HepG2 (cell line): ENCODE measurements around the gene FANCG. TPM values are rescaled to one million over a fixed set of nuclear protein-coding genes. Genes with fewer than 3 reads are reported as not detected.

Experiments used
- ASH2L ChIP-seq: fragments of 300-600, 200-600 bp; sonication (generic); IDR thresholded peaks from 2 replicates; pipeline ENCODE4 v1.7.0; 2017; ENCODE audit warnings: low read depth, mild to moderate bottlenecking, moderate library complexity, mixed read lengths, low read length; ENCODE audit not compliant: insufficient read length
- BCL6 ChIP-seq: IDR thresholded peaks from 2 replicates; pipeline ENCODE4 v1.6.1; 2016; ENCODE audit warnings: missing genetic modification reagents, missing compliant biosample characterization
- BORCS8-MEF2B ChIP-seq: sonication (generic); formaldehyde crosslinking; IDR thresholded peaks from 2 replicates; pipeline ENCODE4 v1.8.0; 2022; ENCODE audit warnings: mild to moderate bottlenecking, missing genetic modification reagents
- BRCA1 ChIP-seq: sonication (generic); formaldehyde crosslinking; IDR thresholded peaks from 2 replicates; pipeline ENCODE4 v1.4.0; 2020; ENCODE audit warnings: missing genetic modification reagents
- CCDC6 ChIP-seq: sonication (generic); formaldehyde crosslinking; IDR thresholded peaks from 2 replicates; pipeline ENCODE4 v1.8.1; 2022; ENCODE audit warnings: mild to moderate bottlenecking, missing genetic modification reagents, moderate library complexity
- HIVEP1 ChIP-seq: sonication (generic); formaldehyde crosslinking; IDR thresholded peaks from 2 replicates; pipeline ENCODE4 v1.4.0; 2020; ENCODE audit warnings: mild to moderate bottlenecking, missing genetic modification reagents
- HOXA9 ChIP-seq: sonication (generic); formaldehyde crosslinking; IDR thresholded peaks from 2 replicates; pipeline ENCODE4 v1.8.1; 2022; ENCODE audit warnings: missing genetic modification reagents, mild to moderate bottlenecking, moderate library complexity, borderline replicate concordance
- MXI1 ChIP-seq: IDR thresholded peaks from 3 replicates; pipeline ENCODE4 v1.6.1; 2012; ENCODE audit warnings: low read depth, low read length, inconsistent platforms, borderline replicate concordance
- NKX3-1 ChIP-seq: sonication (generic); formaldehyde crosslinking; IDR thresholded peaks from 2 replicates; pipeline ENCODE4 v1.5.0; 2020; ENCODE audit warnings: missing genetic modification reagents
- PHF8 ChIP-seq: sonication (generic); formaldehyde crosslinking; IDR thresholded peaks from 2 replicates; pipeline ENCODE4 v1.5.0; 2020; ENCODE audit warnings: missing genetic modification reagents
- RBM22 ChIP-seq: fragments of 200-400 bp; formaldehyde crosslinking; optimal IDR thresholded peaks from 2 replicates; pipeline ENCODE3; 2017; ENCODE audit warnings: mild to moderate bottlenecking, low read length, moderate library complexity
- TAF1 ChIP-seq: sonication (generic); formaldehyde crosslinking; IDR thresholded peaks from 2 replicates; pipeline ENCODE4 v1.4.0; 2020; ENCODE audit warnings: missing genetic modification reagents
- YEATS2 ChIP-seq: sonication (generic); formaldehyde crosslinking; IDR thresholded peaks from 2 replicates; pipeline ENCODE4 v1.4.0; 2020; ENCODE audit warnings: missing genetic modification reagents, borderline replicate concordance
- ZBTB20 ChIP-seq: sonication (generic); formaldehyde crosslinking; IDR thresholded peaks from 2 replicates; pipeline ENCODE4 v1.8.1; 2023; ENCODE audit warnings: missing genetic modification reagents, low read depth, mild to moderate bottlenecking, borderline replicate concordance
- ZMYM3 ChIP-seq: sonication (generic); formaldehyde crosslinking; IDR thresholded peaks from 2 replicates; pipeline ENCODE4 v1.5.1; 2020; ENCODE audit warnings: mild to moderate bottlenecking, missing genetic modification reagents
- ZNF678 ChIP-seq: sonication (generic); formaldehyde crosslinking; IDR thresholded peaks from 2 replicates; pipeline ENCODE4 v1.4.0; 2020; ENCODE audit warnings: mild to moderate bottlenecking, missing genetic modification reagents
- polyA plus RNA-seq, 8 experiments: library from polyadenylated mRNA; depleted of rRNA in 3 of 8; stranded (reverse) in 7 of 8; unstranded in 1 of 8; fragments of >200 nt; fragmentation: Illumina TruSeq in 4 of 8; extraction: Trizol in 4 of 8; gene quantifications; 2 replicates each; pipeline versions ENCODE4 v1.2.1 to v1.2.3, GENCODE V29; 2011 to 2016; ENCODE audit warnings: low read depth in 4 of 8, missing spikeins in 1 of 8, mixed read lengths in 1 of 8; ENCODE audit not compliant: insufficient read depth in 1 of 8
- total RNA-seq, 5 experiments: library from RNA; depleted of rRNA; stranded (reverse); fragments of >200 nt; fragmentation: Illumina TruSeq; extraction: Trizol; gene quantifications; 2 replicates each; pipeline ENCODE4 v1.2.3, GENCODE V29; 2016; ENCODE audit warnings: low read depth in 1 of 5
- TF ChIP-seq, protein P1 (sequence below): sonication (generic); formaldehyde crosslinking; IDR thresholded peaks from 2 replicates; pipeline ENCODE4 v1.5.1; 2020; ENCODE audit warnings: missing genetic modification reagents, mild to moderate bottlenecking, borderline replicate concordance
- TF ChIP-seq, protein P2 (sequence below): sonication (generic); formaldehyde crosslinking; IDR thresholded peaks from 2 replicates; pipeline ENCODE4 v1.4.0; 2020; ENCODE audit warnings: mild to moderate bottlenecking, missing genetic modification reagents
- TF ChIP-seq, protein P3 (sequence below): IDR thresholded peaks from 2 replicates; pipeline ENCODE4 v1.6.1; 2016; ENCODE audit warnings: missing biosample characterization, missing genetic modification reagents, low read depth
- TF ChIP-seq, protein P4 (sequence below): IDR thresholded peaks from 2 replicates; pipeline ENCODE4 v1.6.1; 2016; ENCODE audit warnings: low read depth, control low read depth
- TF ChIP-seq, protein P5 (sequence below): sonication (generic); formaldehyde crosslinking; IDR thresholded peaks from 2 replicates; pipeline ENCODE4 v1.4.0; 2020; ENCODE audit warnings: mild to moderate bottlenecking, missing genetic modification reagents

Gene FANCG
- total and polyA plus RNA-seq, 2 of the 13 experiments (the other 11 are each of a cell fraction or from before 2014, with no cell fraction given): 14.4 to 45.1 TPM

DNA sequence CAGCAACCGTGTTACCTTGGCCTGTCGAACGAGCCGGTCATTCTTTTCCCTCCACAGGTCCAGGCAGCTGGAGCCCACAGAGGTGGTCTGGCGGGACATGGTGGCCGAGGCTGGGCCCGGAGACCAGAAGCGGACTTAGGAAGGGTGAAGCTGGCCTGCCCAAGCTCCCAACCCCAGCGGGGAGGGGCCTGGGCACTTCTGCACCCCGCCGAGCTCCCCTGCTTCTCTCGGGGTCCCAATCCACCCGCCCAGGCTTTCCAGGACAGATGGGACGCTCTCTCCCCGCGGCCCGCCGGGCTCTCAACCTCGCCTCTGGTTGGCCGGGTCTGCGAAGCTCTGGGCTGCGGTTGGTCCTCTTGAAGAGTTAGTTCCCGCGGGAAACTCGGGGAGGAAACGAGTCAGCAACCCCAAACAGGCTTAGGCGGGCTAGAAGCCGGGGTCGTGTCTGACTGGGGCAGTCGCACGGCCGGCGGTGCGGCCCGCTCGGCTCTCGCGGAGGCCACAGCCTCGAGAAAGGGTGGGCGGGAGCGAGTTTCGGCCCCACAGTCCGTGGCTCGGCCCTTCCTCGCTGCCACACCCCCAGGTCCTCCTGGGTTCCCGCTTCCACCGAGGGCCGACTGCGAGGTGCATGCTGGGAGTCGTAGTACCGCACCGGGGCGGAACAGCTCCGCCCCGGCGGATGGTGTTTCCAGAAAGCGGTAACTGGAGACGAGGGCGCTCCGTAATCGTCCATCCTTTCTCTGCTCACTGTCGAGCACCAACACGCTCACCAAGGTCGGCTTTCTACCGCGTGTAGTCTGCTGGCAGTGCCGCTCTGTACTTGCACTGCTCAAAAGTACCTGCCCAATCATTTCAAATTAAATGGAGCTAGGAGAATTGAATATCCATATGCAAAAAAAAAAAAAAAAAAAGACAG is at the start of gene FANCG (continued):
- TF ChIP-seq, protein P1, sequence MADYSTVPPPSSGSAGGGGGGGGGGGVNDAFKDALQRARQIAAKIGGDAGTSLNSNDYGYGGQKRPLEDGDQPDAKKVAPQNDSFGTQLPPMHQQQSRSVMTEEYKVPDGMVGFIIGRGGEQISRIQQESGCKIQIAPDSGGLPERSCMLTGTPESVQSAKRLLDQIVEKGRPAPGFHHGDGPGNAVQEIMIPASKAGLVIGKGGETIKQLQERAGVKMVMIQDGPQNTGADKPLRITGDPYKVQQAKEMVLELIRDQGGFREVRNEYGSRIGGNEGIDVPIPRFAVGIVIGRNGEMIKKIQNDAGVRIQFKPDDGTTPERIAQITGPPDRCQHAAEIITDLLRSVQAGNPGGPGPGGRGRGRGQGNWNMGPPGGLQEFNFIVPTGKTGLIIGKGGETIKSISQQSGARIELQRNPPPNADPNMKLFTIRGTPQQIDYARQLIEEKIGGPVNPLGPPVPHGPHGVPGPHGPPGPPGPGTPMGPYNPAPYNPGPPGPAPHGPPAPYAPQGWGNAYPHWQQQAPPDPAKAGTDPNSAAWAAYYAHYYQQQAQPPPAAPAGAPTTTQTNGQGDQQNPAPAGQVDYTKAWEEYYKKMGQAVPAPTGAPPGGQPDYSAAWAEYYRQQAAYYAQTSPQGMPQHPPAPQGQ: no peak
- TF ChIP-seq, protein P2, sequence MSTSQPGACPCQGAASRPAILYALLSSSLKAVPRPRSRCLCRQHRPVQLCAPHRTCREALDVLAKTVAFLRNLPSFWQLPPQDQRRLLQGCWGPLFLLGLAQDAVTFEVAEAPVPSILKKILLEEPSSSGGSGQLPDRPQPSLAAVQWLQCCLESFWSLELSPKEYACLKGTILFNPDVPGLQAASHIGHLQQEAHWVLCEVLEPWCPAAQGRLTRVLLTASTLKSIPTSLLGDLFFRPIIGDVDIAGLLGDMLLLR: peak; percentile 86
- TF ChIP-seq PHF8 (CRISPR knock-in tag): peak; percentile 69; the same call in 1 of the 2 replicates
- TF ChIP-seq, protein P3, sequence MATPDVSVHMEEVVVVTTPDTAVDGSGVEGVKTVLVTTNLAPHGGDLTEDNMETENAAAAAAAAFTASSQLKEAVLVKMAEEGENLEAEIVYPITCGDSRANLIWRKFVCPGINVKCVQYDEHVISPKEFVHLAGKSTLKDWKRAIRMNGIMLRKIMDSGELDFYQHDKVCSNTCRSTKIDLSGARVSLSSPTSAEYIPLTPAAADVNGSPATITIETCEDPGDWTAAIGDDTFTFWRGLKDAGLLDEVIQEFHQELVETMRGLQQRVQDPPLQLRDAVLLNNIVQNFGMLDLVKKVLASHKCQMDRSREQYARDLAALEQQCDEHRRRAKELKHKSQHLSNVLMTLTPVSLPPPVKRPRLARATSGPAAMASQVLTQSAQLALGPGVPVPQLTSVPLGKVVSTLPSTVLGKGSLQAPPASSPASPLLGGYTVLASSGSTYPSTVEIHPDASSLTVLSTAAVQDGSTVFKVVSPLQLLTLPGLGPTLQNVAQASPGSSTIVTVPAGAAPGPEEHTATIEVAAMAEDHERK (CRISPR knock-in tag): no peak
- TF ChIP-seq, protein P4, sequence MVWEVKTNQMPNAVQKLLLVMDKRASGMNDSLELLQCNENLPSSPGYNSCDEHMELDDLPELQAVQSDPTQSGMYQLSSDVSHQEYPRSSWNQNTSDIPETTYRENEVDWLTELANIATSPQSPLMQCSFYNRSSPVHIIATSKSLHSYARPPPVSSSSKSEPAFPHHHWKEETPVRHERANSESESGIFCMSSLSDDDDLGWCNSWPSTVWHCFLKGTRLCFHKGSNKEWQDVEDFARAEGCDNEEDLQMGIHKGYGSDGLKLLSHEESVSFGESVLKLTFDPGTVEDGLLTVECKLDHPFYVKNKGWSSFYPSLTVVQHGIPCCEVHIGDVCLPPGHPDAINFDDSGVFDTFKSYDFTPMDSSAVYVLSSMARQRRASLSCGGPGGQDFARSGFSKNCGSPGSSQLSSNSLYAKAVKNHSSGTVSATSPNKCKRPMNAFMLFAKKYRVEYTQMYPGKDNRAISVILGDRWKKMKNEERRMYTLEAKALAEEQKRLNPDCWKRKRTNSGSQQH (CRISPR knock-in tag): no peak; the same call in 1 of the 2 replicates
- TF ChIP-seq ZMYM3 (CRISPR knock-in tag): no peak
- no peak for TF ChIP-seq NKX3-1
- TF ChIP-seq ZBTB20 (CRISPR knock-in tag): no peak
- TF ChIP-seq YEATS2 (CRISPR knock-in tag): peak; percentile 63; the same call in 1 of the 2 replicates
- TF ChIP-seq ZNF678: no peak
- TF ChIP-seq CCDC6 (CRISPR knock-in tag): peak; percentile 30; the same call in 1 of the 2 replicates
- TF ChIP-seq, protein P5, sequence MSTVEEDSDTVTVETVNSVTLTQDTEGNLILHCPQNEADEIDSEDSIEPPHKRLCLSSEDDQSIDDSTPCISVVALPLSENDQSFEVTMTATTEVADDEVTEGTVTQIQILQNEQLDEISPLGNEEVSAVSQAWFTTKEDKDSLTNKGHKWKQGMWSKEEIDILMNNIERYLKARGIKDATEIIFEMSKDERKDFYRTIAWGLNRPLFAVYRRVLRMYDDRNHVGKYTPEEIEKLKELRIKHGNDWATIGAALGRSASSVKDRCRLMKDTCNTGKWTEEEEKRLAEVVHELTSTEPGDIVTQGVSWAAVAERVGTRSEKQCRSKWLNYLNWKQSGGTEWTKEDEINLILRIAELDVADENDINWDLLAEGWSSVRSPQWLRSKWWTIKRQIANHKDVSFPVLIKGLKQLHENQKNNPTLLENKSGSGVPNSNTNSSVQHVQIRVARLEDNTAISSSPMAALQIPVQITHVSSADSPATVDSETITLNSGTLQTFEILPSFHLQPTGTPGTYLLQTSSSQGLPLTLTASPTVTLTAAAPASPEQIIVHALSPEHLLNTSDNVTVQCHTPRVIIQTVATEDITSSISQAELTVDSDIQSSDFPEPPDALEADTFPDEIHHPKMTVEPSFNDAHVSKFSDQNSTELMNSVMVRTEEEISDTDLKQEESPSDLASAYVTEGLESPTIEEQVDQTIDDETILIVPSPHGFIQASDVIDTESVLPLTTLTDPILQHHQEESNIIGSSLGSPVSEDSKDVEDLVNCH (CRISPR knock-in tag): no peak
- TF ChIP-seq HIVEP1 (CRISPR knock-in tag): no peak
- TF ChIP-seq BCL6 (CRISPR knock-in tag): peak; percentile 26; the same call in 1 of the 2 replicates
- no peak for TF ChIP-seq RBM22
- TF ChIP-seq BORCS8-MEF2B: peak; percentile 76
- peak; percentile 76 for TF ChIP-seq ASH2L
- no peak for TF ChIP-seq BRCA1 (CRISPR knock-in tag)
- peak; percentile 76; the same call in 1 of the 3 replicates for TF ChIP-seq MXI1
- peak; percentile 70; the same call in 1 of the 2 replicates for TF ChIP-seq HOXA9 (CRISPR knock-in tag)
- peak; percentile 63 for TF ChIP-seq TAF1 (CRISPR knock-in tag)
